ENCODE data around the gene CCRL2. TPM values are rescaled to one million over a fixed set of nuclear protein-coding genes. Genes with fewer than 3 reads are reported as not detected.
A peak's percentile ranks its signal among the peaks of the same experiment; 100 is the strongest.

CCRL2 gene
- total RNA-seq, 2 donors from 2014 or later, result 0.89 to 4.2 TPM

GRCh38 chr3:46365041-46365440 lies 42.0 kb upstream of the CCRL2 start:
- H3K4me3 ChIP-seq, result no peak overlapping the region
- no peak for TF ChIP-seq CTCF (IDR thresholded peaks at IDR 0.05)
- H3K27ac ChIP-seq, result no peak overlapping the region
- H3K9me3 ChIP-seq, result no peaks in the 10 kb centered on the region
- peaks cover 0 to 3% of the 10 kb centered on the region in 2 donors for H3K4me1 ChIP-seq
- DNase-seq (ENCODE audit: low spot score), result no peak
- H3K36me3 ChIP-seq, result no peaks in the 10 kb centered on the region
- H3K27me3 ChIP-seq, result no peaks in the 10 kb centered on the region

- Histone ChIP-seq H3K27me3 (no peaks in the 10 kb centered on the region), H3K4me1 (no peaks in the 10 kb centered on the region), H3K27ac (no peak overlapping the region), H3K36me3 (no peaks in the 10 kb centered on the region), H3K4me3 (no peak overlapping the region), H3K9me3 (no peaks in the 10 kb centered on the region)
- DNase-seq (ENCODE audit: low spot score), result no peak
- TF ChIP-seq CTCF (IDR thresholded peaks at IDR 0.05), result no peak
Measured at GRCh38 chr3:46365737-46366524, 41.1 kb upstream of the CCRL2 start.

- Histone ChIP-seq H3K4me3 (no peak overlapping the region), H3K9me3 (no peaks in the 10 kb centered on the region), H3K4me1 (no peaks in the 10 kb centered on the region), H3K36me3 (no peaks in the 10 kb centered on the region), H3K27ac (no peak overlapping the region), H3K27me3 (no peaks in the 10 kb centered on the region)
- no peak for DNase-seq (ENCODE audit: low spot score)
- TF ChIP-seq CTCF (IDR thresholded peaks at IDR 0.05), result no peak
Measured at GRCh38 chr3:46367811-46368210, 39.2 kb upstream of the CCRL2 start.

- Histone ChIP-seq H3K4me3 (no peak overlapping the region), H3K27ac (no peak overlapping the region), H3K36me3 (no peaks in the 10 kb centered on the region), H3K9me3 (no peaks in the 10 kb centered on the region), H3K4me1 (no peaks in the 10 kb centered on the region), H3K27me3 (no peaks in the 10 kb centered on the region)
- TF ChIP-seq CTCF (IDR thresholded peaks at IDR 0.05), result peak in 1 of 2 donors; percentile 38
- DNase-seq (ENCODE audit: low spot score), result peak; percentile 74
Measured at GRCh38 chr3:46368569-46368968, 38.5 kb upstream of the CCRL2 start.

- Histone ChIP-seq H3K36me3 (no peaks in the 10 kb centered on the region), H3K27ac (no peak overlapping the region), H3K4me1 (no peaks in the 10 kb centered on the region), H3K9me3 (no peaks in the 10 kb centered on the region), H3K27me3 (no peaks in the 10 kb centered on the region), H3K4me3 (no peak overlapping the region)
- DNase-seq (ENCODE audit: low spot score), result no peak
- no peak for TF ChIP-seq CTCF (IDR thresholded peaks at IDR 0.05)
Measured at GRCh38 chr3:46369151-46369550, 37.9 kb upstream of the CCRL2 start.

GRCh38 chr3:46369675-46370132 lies 37.4 kb upstream of the CCRL2 start:
- H3K4me3 ChIP-seq, result no peak overlapping the region
- H3K27me3 ChIP-seq, result no peaks in the 10 kb centered on the region
- H3K27ac ChIP-seq, result no peak overlapping the region
- no peak for TF ChIP-seq CTCF (IDR thresholded peaks at IDR 0.05)
- no peaks in the 10 kb centered on the region for H3K36me3 ChIP-seq
- H3K4me1 ChIP-seq, result no peaks in the 10 kb centered on the region
- H3K9me3 ChIP-seq, result no peaks in the 10 kb centered on the region
- no peak for DNase-seq (ENCODE audit: low spot score)

Measured in right atrium auricular region (tissue), 2 donors.